ENCODE results near the gene TOMM34. TPM values are rescaled to one million over a fixed set of nuclear protein-coding genes. Genes with fewer than 3 reads are reported as not detected.

TOMM34 gene
- polyA plus RNA-seq, 2 of the 4 experiments (the other 2 are of a cell fraction): 23.4 to 30.8 TPM

DNA sequence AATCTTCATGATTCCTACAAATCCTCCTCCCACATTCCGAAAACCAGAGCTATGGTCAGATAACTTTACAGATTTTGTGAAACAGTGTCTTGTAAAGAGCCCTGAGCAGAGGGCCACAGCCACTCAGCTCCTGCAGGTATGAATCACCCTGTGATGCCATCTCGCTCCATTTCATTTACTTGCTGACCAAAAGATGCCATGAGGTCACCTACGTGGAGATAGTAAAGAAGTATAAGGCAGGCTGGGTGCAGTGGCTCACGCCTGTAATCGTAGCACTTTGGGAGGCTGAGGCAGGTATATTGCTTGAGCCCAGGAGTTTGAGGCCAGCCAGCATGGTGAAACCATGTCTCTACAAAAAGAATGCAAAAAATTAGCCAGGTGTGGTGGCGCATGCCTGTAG, 37.0 kb upstream of the TOMM34 start:
- no peak for TF ChIP-seq KDM1A (IDR thresholded peaks at IDR 0.05; ENCODE audit: low read depth)
- TF ChIP-seq MAZ (IDR thresholded peaks at IDR 0.05; ENCODE audit: borderline replicate concordance, low read depth, low read length): no peak
- TF ChIP-seq, protein P1, sequence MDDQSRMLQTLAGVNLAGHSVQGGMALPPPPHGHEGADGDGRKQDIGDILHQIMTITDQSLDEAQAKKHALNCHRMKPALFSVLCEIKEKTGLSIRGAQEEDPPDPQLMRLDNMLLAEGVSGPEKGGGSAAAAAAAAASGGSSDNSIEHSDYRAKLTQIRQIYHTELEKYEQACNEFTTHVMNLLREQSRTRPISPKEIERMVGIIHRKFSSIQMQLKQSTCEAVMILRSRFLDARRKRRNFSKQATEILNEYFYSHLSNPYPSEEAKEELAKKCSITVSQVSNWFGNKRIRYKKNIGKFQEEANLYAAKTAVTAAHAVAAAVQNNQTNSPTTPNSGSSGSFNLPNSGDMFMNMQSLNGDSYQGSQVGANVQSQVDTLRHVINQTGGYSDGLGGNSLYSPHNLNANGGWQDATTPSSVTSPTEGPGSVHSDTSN (IDR thresholded peaks at IDR 0.05): no peak
- no peak for TF ChIP-seq PHF8 (IDR thresholded peaks at IDR 0.05; ENCODE audit: borderline replicate concordance, low read depth)
- no peak for TF ChIP-seq NR3C1 (IDR thresholded peaks at IDR 0.05)
- TF ChIP-seq HOXA7 (CRISPR knock-in tag; IDR thresholded peaks at IDR 0.05): no peak
- TF ChIP-seq, protein P2, sequence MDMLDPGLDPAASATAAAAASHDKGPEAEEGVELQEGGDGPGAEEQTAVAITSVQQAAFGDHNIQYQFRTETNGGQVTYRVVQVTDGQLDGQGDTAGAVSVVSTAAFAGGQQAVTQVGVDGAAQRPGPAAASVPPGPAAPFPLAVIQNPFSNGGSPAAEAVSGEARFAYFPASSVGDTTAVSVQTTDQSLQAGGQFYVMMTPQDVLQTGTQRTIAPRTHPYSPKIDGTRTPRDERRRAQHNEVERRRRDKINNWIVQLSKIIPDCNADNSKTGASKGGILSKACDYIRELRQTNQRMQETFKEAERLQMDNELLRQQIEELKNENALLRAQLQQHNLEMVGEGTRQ (IDR thresholded peaks at IDR 0.05): no peak
- no peak for TF ChIP-seq ZC3H11A (IDR thresholded peaks at IDR 0.05)
- TF ChIP-seq RFX5 (IDR thresholded peaks at IDR 0.05): no peak
- no peak for TF ChIP-seq FOSB (CRISPR knock-in tag; IDR thresholded peaks at IDR 0.05)
- TF ChIP-seq SMC3 (IDR thresholded peaks at IDR 0.05): no peak
- no peak for TF ChIP-seq CEBPB (IDR thresholded peaks at IDR 0.05)
- TF ChIP-seq TP53 (CRISPR knock-in tag; IDR thresholded peaks at IDR 0.05): no peak
- TF ChIP-seq JUNB (IDR thresholded peaks at IDR 0.05): no peak
- no peak for TF ChIP-seq ZNF302 (CRISPR knock-in tag; IDR thresholded peaks at IDR 0.05)
- TF ChIP-seq, protein P3, sequence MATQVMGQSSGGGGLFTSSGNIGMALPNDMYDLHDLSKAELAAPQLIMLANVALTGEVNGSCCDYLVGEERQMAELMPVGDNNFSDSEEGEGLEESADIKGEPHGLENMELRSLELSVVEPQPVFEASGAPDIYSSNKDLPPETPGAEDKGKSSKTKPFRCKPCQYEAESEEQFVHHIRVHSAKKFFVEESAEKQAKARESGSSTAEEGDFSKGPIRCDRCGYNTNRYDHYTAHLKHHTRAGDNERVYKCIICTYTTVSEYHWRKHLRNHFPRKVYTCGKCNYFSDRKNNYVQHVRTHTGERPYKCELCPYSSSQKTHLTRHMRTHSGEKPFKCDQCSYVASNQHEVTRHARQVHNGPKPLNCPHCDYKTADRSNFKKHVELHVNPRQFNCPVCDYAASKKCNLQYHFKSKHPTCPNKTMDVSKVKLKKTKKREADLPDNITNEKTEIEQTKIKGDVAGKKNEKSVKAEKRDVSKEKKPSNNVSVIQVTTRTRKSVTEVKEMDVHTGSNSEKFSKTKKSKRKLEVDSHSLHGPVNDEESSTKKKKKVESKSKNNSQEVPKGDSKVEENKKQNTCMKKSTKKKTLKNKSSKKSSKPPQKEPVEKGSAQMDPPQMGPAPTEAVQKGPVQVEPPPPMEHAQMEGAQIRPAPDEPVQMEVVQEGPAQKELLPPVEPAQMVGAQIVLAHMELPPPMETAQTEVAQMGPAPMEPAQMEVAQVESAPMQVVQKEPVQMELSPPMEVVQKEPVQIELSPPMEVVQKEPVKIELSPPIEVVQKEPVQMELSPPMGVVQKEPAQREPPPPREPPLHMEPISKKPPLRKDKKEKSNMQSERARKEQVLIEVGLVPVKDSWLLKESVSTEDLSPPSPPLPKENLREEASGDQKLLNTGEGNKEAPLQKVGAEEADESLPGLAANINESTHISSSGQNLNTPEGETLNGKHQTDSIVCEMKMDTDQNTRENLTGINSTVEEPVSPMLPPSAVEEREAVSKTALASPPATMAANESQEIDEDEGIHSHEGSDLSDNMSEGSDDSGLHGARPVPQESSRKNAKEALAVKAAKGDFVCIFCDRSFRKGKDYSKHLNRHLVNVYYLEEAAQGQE (IDR thresholded peaks at IDR 0.05): no peak
- TF ChIP-seq, protein P4, sequence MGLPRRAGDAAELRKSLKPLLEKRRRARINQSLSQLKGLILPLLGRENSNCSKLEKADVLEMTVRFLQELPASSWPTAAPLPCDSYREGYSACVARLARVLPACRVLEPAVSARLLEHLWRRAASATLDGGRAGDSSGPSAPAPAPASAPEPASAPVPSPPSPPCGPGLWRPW (IDR thresholded peaks at IDR 0.05): no peak
- no peak for TF ChIP-seq EHMT2 (IDR thresholded peaks at IDR 0.05; ENCODE audit: low read depth)
- no peak for TF ChIP-seq NPAS2 (CRISPR knock-in tag; IDR thresholded peaks at IDR 0.05; ENCODE audit: borderline replicate concordance)
- TF ChIP-seq, protein P5, sequence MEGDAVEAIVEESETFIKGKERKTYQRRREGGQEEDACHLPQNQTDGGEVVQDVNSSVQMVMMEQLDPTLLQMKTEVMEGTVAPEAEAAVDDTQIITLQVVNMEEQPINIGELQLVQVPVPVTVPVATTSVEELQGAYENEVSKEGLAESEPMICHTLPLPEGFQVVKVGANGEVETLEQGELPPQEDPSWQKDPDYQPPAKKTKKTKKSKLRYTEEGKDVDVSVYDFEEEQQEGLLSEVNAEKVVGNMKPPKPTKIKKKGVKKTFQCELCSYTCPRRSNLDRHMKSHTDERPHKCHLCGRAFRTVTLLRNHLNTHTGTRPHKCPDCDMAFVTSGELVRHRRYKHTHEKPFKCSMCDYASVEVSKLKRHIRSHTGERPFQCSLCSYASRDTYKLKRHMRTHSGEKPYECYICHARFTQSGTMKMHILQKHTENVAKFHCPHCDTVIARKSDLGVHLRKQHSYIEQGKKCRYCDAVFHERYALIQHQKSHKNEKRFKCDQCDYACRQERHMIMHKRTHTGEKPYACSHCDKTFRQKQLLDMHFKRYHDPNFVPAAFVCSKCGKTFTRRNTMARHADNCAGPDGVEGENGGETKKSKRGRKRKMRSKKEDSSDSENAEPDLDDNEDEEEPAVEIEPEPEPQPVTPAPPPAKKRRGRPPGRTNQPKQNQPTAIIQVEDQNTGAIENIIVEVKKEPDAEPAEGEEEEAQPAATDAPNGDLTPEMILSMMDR (IDR thresholded peaks at IDR 0.05): no peak

More for the DNA sequence above, 37.0 kb upstream of the TOMM34 start:
- Histone ChIP-seq H3K4me2 (no peak overlapping the region), H3K9me3 (no peaks in the 10 kb centered on the region), H3K4me1 (peaks cover 6% of the 10 kb centered on the region; the same call in 2 of the 3 replicates), H3K27ac (no peak overlapping the region), H3K4me3 (no peak overlapping the region)
- DNase-seq (ENCODE audit: low read depth in 1 of 2, low spot score in 1 of 2): no peak
- WGBS (ENCODE audit: missing lambda C conversion rate): 95% methylated on average over 6 of the region's 6 CpGs
- ChIA-PET POLR2A (no interaction called here), CTCF (interaction anchor here (1.0 to 5.2 kb wide), 6 partner anchors 11 to 296 kb away, joined by 3 to 27 read pairs (median 4); partner anchors contain the start of gene STK4)
- no peak for ATAC-seq
- FAIRE-seq: no peak

Measured in A549 (cell line).